Endothelial cell of umbilical vein (primary cell): ENCODE data around the gene ZNF3.

Experiments
- EZH2 ChIP-seq: IDR thresholded peaks from 2 replicates; pipeline ENCODE4 v1.6.1; 2012; ENCODE audit warnings: borderline replicate concordance, low read depth, mild to moderate bottlenecking, moderate library complexity, low read length, inconsistent platforms; ENCODE audit not compliant: severe bottlenecking
- JUN ChIP-seq: IDR thresholded peaks from 2 replicates; pipeline ENCODE4 v1.6.1; 2011; ENCODE audit warnings: borderline replicate concordance, low read depth; ENCODE audit not compliant: insufficient read length, insufficient read depth
- POLR2A ChIP-seq: IDR thresholded peaks from 2 replicates; pipeline ENCODE4 v1.6.1; 2012; ENCODE audit warnings: low read depth, mild to moderate bottlenecking, control low read depth, low read length
- POLR2AphosphoS5 ChIP-seq: IDR thresholded peaks from 2 replicates; pipeline ENCODE4 v1.6.1; 2012; ENCODE audit warnings: low read depth, mild to moderate bottlenecking, control low read depth, low read length, moderate library complexity; ENCODE audit not compliant: insufficient read depth
- TF ChIP-seq, protein P1 (sequence below), 2 donors: IDR thresholded peaks; 1 replicate in 1 of 2; 2 replicates in 1 of 2; pipeline ENCODE4 v1.5.1; 2011; ENCODE audit warnings: low read length in 2 of 2, mild to moderate bottlenecking in 2 of 2, moderate library complexity in 2 of 2, control low read depth in 1 of 2, inconsistent platforms in 1 of 2, low read depth in 1 of 2; ENCODE audit not compliant: insufficient read depth in 1 of 2; ENCODE audit errors: extremely low read depth in 1 of 2

DNA sequence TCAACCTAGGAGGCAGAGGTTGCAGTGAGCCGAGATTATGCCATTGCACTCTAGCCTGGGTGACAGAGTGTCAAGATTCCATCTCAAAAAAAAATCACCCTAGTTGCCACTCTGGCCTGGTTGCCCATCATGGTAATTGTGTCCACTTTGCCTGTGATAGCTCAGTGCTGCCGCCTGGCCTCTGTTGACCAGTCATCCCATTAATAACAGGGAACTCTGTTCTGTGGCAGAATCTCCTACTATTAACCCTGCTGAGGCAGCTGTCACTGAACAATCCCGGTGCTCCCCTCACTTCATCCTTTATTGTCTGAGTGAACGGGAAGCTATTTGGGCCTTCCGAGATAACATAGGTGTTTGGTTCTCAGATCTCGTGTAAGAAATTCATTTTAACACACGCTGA, 14.6 kb downstream of the ZNF3 start:
- TF ChIP-seq, protein P1, sequence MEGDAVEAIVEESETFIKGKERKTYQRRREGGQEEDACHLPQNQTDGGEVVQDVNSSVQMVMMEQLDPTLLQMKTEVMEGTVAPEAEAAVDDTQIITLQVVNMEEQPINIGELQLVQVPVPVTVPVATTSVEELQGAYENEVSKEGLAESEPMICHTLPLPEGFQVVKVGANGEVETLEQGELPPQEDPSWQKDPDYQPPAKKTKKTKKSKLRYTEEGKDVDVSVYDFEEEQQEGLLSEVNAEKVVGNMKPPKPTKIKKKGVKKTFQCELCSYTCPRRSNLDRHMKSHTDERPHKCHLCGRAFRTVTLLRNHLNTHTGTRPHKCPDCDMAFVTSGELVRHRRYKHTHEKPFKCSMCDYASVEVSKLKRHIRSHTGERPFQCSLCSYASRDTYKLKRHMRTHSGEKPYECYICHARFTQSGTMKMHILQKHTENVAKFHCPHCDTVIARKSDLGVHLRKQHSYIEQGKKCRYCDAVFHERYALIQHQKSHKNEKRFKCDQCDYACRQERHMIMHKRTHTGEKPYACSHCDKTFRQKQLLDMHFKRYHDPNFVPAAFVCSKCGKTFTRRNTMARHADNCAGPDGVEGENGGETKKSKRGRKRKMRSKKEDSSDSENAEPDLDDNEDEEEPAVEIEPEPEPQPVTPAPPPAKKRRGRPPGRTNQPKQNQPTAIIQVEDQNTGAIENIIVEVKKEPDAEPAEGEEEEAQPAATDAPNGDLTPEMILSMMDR (IDR thresholded peaks at IDR 0.05; ENCODE audit: extremely low read depth in 1 of 2, insufficient read depth in 1 of 2, low read depth in 1 of 2, low read length in 2 of 2): no peak
- no peak for TF ChIP-seq POLR2A
- TF ChIP-seq JUN: no peak
- no peak for TF ChIP-seq POLR2AphosphoS5
- TF ChIP-seq EZH2: no peak
